GM23248 (cell line): ENCODE results near the gene CDK5.

Experiments
- EZH2 ChIP-seq: fragments of 200-600 bp; sonication (generic); IDR thresholded peaks from 2 replicates; pipeline ENCODE4 v1.6.1; 2018; ENCODE audit warnings: antibody characterized with exemption, mild to moderate bottlenecking; ENCODE audit not compliant: insufficient read depth, poor library complexity, severe bottlenecking
- EZH2phosphoT487 ChIP-seq: fragments of 200-600 bp; sonication (generic); IDR thresholded peaks from 2 replicates; pipeline ENCODE4 v1.6.1; 2018; ENCODE audit warnings: antibody characterized with exemption, moderate library complexity, mild to moderate bottlenecking, low read depth; ENCODE audit not compliant: insufficient read depth

GRCh38 chr7:151038951-151039849 lies 18.5 kb downstream of the CDK5 start:
- TF ChIP-seq EZH2 (no peak), EZH2phosphoT487 (no peak)
